ENCODE measurements around the gene IL33. TPM values are rescaled to one million over a fixed set of nuclear protein-coding genes. Genes with fewer than 3 reads are reported as not detected.

Gene IL33
- total RNA-seq, 1 donor from 2014 or later = not detected

DNA sequence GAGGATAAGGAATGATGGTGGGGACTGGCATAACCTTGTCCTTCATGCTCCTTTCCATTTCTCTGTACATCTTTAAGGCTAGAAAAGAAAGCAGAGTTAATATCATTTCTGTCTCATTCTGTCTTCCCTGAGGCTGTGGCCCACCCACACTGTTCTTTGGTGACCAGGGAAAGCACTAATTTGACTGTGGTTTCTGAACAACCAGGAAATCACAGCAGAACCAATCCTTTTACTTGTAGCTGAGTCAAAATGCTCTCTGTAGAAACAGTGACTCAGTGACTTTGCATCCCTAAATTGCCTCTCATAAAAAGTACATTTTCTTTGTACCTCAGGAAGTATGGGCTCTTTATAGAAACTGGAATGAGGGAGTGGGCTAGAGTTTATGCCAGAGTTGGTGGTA lies 28.1 kb downstream of the IL33 start:
- Mint-ChIP-seq H3K27me3 (ENCODE audit: low read depth) (no peaks in the 10 kb centered on the region), H3K4me1 (no peaks in the 10 kb centered on the region), H3K36me3 (ENCODE audit: low read depth) (no peaks in the 10 kb centered on the region), H3K27ac (ENCODE audit: unreplicated experiment) (no peak overlapping the region), H3K4me3 (no peak overlapping the region), H3K9me3 (peaks cover 6% of the 10 kb centered on the region)
- DNase-seq (ENCODE audit: low read depth, low spot score) = no peak
- TF ChIP-seq, protein P1, sequence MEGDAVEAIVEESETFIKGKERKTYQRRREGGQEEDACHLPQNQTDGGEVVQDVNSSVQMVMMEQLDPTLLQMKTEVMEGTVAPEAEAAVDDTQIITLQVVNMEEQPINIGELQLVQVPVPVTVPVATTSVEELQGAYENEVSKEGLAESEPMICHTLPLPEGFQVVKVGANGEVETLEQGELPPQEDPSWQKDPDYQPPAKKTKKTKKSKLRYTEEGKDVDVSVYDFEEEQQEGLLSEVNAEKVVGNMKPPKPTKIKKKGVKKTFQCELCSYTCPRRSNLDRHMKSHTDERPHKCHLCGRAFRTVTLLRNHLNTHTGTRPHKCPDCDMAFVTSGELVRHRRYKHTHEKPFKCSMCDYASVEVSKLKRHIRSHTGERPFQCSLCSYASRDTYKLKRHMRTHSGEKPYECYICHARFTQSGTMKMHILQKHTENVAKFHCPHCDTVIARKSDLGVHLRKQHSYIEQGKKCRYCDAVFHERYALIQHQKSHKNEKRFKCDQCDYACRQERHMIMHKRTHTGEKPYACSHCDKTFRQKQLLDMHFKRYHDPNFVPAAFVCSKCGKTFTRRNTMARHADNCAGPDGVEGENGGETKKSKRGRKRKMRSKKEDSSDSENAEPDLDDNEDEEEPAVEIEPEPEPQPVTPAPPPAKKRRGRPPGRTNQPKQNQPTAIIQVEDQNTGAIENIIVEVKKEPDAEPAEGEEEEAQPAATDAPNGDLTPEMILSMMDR (conservative IDR thresholded peaks at IDR 0.05) = no peak

GRCh38 chr9:6247266-6247665 lies 31.7 kb downstream of the IL33 start:
- TF ChIP-seq, protein P1 (conservative IDR thresholded peaks at IDR 0.05) = no peak
- DNase-seq (ENCODE audit: low read depth, low spot score) = no peak
- H3K9me3 Mint-ChIP-seq = no peaks in the 10 kb centered on the region
- no peak overlapping the region for H3K4me3 Mint-ChIP-seq
- H3K36me3 Mint-ChIP-seq (ENCODE audit: low read depth) = no peaks in the 10 kb centered on the region
- H3K27ac Mint-ChIP-seq (ENCODE audit: unreplicated experiment) = no peak overlapping the region
- no peaks in the 10 kb centered on the region for H3K4me1 Mint-ChIP-seq
- H3K27me3 Mint-ChIP-seq (ENCODE audit: low read depth) = no peaks in the 10 kb centered on the region

DNA sequence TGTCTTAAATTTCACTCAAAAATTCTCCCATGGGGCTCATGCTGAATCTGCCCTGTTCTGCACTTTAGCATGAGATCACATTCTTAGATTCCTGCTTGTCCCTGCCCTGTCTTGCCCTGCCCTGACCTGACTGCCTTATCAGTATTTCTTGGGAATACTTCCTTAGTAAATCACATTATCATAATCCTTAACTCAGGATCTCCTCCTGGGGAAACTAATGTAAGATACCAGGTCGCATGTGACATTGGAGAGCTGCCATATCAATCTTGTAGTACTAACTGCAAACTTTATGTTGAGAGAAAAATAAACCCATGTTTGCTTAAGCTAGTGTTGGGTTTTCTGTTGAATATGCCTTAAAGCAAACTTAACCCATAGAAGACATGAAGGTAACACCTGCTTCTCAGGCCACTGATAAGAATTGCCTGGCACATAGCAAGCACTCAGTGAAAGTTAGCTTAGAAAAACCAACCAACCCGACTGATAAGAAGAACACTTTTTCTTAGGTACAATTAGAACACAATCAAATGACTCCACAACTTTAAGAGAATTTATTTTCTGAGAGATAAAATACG lies 53.3 kb downstream of the IL33 start:
- H3K4me3 Mint-ChIP-seq = no peak overlapping the region
- TF ChIP-seq, protein P1 (conservative IDR thresholded peaks at IDR 0.05) = no peak
- H3K4me1 Mint-ChIP-seq = peaks cover 5% of the 10 kb centered on the region
- no peaks in the 10 kb centered on the region for H3K36me3 Mint-ChIP-seq (ENCODE audit: low read depth)
- no peaks in the 10 kb centered on the region for H3K9me3 Mint-ChIP-seq
- peaks cover 2% of the 10 kb centered on the region for H3K27me3 Mint-ChIP-seq (ENCODE audit: low read depth)
- DNase-seq (ENCODE audit: low read depth, low spot score) = no peak
- H3K27ac Mint-ChIP-seq (ENCODE audit: unreplicated experiment) = no peak overlapping the region

- no peaks in the 10 kb centered on the region for H3K9me3 Mint-ChIP-seq
- H3K36me3 Mint-ChIP-seq (ENCODE audit: low read depth) = no peaks in the 10 kb centered on the region
- H3K4me3 Mint-ChIP-seq = no peak overlapping the region
- DNase-seq (ENCODE audit: low read depth, low spot score) = no peak
- peaks cover 2% of the 10 kb centered on the region for H3K27me3 Mint-ChIP-seq (ENCODE audit: low read depth)
- TF ChIP-seq, protein P1 (conservative IDR thresholded peaks at IDR 0.05) = no peak
- peaks cover 5% of the 10 kb centered on the region for H3K4me1 Mint-ChIP-seq
- no peak overlapping the region for H3K27ac Mint-ChIP-seq (ENCODE audit: unreplicated experiment)
Measured at GRCh38 chr9:6270896-6271295, 55.3 kb downstream of the IL33 start.

GRCh38 chr9:6271508-6272228 lies 56.1 kb downstream of the IL33 start:
- H3K27me3 Mint-ChIP-seq (ENCODE audit: low read depth) = peaks cover 2% of the 10 kb centered on the region
- H3K9me3 Mint-ChIP-seq = no peaks in the 10 kb centered on the region
- no peak for DNase-seq (ENCODE audit: low read depth, low spot score)
- no peak overlapping the region for H3K27ac Mint-ChIP-seq (ENCODE audit: unreplicated experiment)
- TF ChIP-seq, protein P1 (conservative IDR thresholded peaks at IDR 0.05) = no peak
- no peak overlapping the region for H3K4me3 Mint-ChIP-seq
- H3K36me3 Mint-ChIP-seq (ENCODE audit: low read depth) = no peaks in the 10 kb centered on the region
- H3K4me1 Mint-ChIP-seq = peaks cover 5% of the 10 kb centered on the region

Measured in neural crest cell (in vitro differentiated cells).